HUES64 (cell line): ENCODE measurements around the gene RSL24D1.
"Not testable (repeated sequence)": the region's sequence is repeated elsewhere in the genome, so short reads cannot be mapped to it uniquely, and the experiment has no call there.

Experiments used
- H3K27ac ChIP-seq: 2 replicates; pipeline ENCODE4 v1.7.0; 2013; ENCODE audit warnings: low read depth, low read length, inconsistent platforms
- H3K27me3 ChIP-seq: 2 replicates; pipeline ENCODE4 v1.6.1; 2013; ENCODE audit warnings: mild to moderate bottlenecking, low read length; ENCODE audit not compliant: insufficient read depth
- H3K36me3 ChIP-seq: 2 replicates; pipeline ENCODE4 v1.6.1; 2013; ENCODE audit warnings: mild to moderate bottlenecking, low read length; ENCODE audit not compliant: insufficient read depth
- H3K4me1 ChIP-seq: 2 replicates; pipeline ENCODE4 v1.6.1; 2013; ENCODE audit warnings: mild to moderate bottlenecking, low read length, moderate library complexity; ENCODE audit not compliant: insufficient read depth
- H3K4me3 ChIP-seq: 2 replicates; pipeline ENCODE4 v1.5.1; 2013; ENCODE audit warnings: mild to moderate bottlenecking, low read length, moderate library complexity
- H3K9ac ChIP-seq: 2 replicates; pipeline ENCODE4 v1.6.1; 2013; ENCODE audit warnings: mild to moderate bottlenecking, low read depth, low read length
- H3K9me3 ChIP-seq: 2 replicates; pipeline ENCODE4 v1.6.1; 2013; ENCODE audit warnings: low read depth, low read length; ENCODE audit not compliant: insufficient read depth
- WGBS: fragments of 150-250, 120-280 bp; methylation state at CpG from one replicate; pipeline ENCODE4 v1.1.7; 2013; ENCODE audit warnings: missing lambda C conversion rate; 5-methylcytosine and 5-hydroxymethylcytosine counted together

Gene RSL24D1

GRCh38 chr15:55151631-55152030 is 45.1 kb downstream of the RSL24D1 start:
- Histone ChIP-seq H3K9me3 (no peaks in the 10 kb centered on the region), H3K9ac (no peak overlapping the region), H3K4me3 (no peak overlapping the region), H3K36me3 (no peaks in the 10 kb centered on the region), H3K27ac (no peak overlapping the region), H3K27me3 (no peaks in the 10 kb centered on the region), H3K4me1 (no peaks in the 10 kb centered on the region)
- WGBS, result 76% methylated on average over 3 of the region's 3 CpGs

GRCh38 chr15:55143132-55143531 is 53.6 kb downstream of the RSL24D1 start:
- not testable (repeated sequence) for H3K27me3 ChIP-seq, H3K4me1 ChIP-seq, H3K9ac ChIP-seq, H3K4me3 ChIP-seq, H3K36me3 ChIP-seq, H3K27ac ChIP-seq
- H3K9me3 ChIP-seq, result peaks cover 13% of the 10 kb centered on the region
- WGBS, result 95% methylated on average over 8 of the region's 8 CpGs

GRCh38 chr15:55133972-55134371 is 62.8 kb downstream of the RSL24D1 start:
- H3K27me3 ChIP-seq, result no peaks in the 10 kb centered on the region
- 92% methylated on average over 2 of the region's 2 CpGs for WGBS
- H3K4me3 ChIP-seq, result no peak overlapping the region
- no peaks in the 10 kb centered on the region for H3K4me1 ChIP-seq
- no peak overlapping the region for H3K9ac ChIP-seq
- no peak overlapping the region for H3K27ac ChIP-seq
- H3K36me3 ChIP-seq, result no peaks in the 10 kb centered on the region
- H3K9me3 ChIP-seq, result no peaks in the 10 kb centered on the region

GRCh38 chr15:55132672-55133071 is 64.1 kb downstream of the RSL24D1 start:
- WGBS, result 91% methylated on average over 1 of the region's 2 CpGs
- Histone ChIP-seq H3K9ac (no peak overlapping the region), H3K4me1 (no peaks in the 10 kb centered on the region), H3K36me3 (no peaks in the 10 kb centered on the region), H3K9me3 (no peaks in the 10 kb centered on the region), H3K27ac (no peak overlapping the region), H3K27me3 (no peaks in the 10 kb centered on the region), H3K4me3 (no peak overlapping the region)
